ENCODE results near the gene AASDH.

GRCh38 chr4:56301997-56302496 lies 85.2 kb downstream of the AASDH start:
- no peak for TF ChIP-seq CTCF (IDR thresholded peaks at IDR 0.05)
- TF ChIP-seq EZH2 (IDR thresholded peaks at IDR 0.05; ENCODE audit: borderline replicate concordance, insufficient read depth, low read depth, low read length, poor library complexity, severe bottlenecking): no peak

Data from B cell (primary cell).